ENCODE data around the gene AJUBA. TPM values are rescaled to one million over a fixed set of nuclear protein-coding genes. Genes with fewer than 3 reads are reported as not detected.
"Not testable (repeated sequence)": the region's sequence is repeated elsewhere in the genome, so short reads cannot be mapped to it uniquely, and the experiment has no call there.

AJUBA gene
- total RNA-seq, 1 donor from 2014 or later = 87.2 TPM

- peaks cover 3% of the 10 kb centered on the region for H3K36me3 ChIP-seq (ENCODE audit: control insufficient read depth, insufficient read depth, low read length)
These were observed 11.2 kb downstream of the AJUBA start for GRCh38 chr14:22971152-22971551.

GRCh38 chr14:22966783-22967269, 15.5 kb downstream of the AJUBA start:
- DNase-seq (ENCODE audit: low read depth) = no peak
- Histone ChIP-seq H3K4me3 (ENCODE audit: low read depth, low read length) (no peak overlapping the region), H3K27me3 (ENCODE audit: control insufficient read depth, insufficient read depth, low read length) (no peaks in the 10 kb centered on the region), H3K36me3 (ENCODE audit: control insufficient read depth, insufficient read depth, low read length) (no peaks in the 10 kb centered on the region)
- TF ChIP-seq, protein P1, sequence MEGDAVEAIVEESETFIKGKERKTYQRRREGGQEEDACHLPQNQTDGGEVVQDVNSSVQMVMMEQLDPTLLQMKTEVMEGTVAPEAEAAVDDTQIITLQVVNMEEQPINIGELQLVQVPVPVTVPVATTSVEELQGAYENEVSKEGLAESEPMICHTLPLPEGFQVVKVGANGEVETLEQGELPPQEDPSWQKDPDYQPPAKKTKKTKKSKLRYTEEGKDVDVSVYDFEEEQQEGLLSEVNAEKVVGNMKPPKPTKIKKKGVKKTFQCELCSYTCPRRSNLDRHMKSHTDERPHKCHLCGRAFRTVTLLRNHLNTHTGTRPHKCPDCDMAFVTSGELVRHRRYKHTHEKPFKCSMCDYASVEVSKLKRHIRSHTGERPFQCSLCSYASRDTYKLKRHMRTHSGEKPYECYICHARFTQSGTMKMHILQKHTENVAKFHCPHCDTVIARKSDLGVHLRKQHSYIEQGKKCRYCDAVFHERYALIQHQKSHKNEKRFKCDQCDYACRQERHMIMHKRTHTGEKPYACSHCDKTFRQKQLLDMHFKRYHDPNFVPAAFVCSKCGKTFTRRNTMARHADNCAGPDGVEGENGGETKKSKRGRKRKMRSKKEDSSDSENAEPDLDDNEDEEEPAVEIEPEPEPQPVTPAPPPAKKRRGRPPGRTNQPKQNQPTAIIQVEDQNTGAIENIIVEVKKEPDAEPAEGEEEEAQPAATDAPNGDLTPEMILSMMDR (IDR thresholded peaks at IDR 0.05; ENCODE audit: insufficient read depth, low read length, poor library complexity, severe bottlenecking) = no peak

More at GRCh38 chr14:22971152-22971551, 11.2 kb downstream of the AJUBA start:
- Histone ChIP-seq H3K4me3 (ENCODE audit: low read depth, low read length) (no peak overlapping the region), H3K27me3 (ENCODE audit: control insufficient read depth, insufficient read depth, low read length) (no peaks in the 10 kb centered on the region)
- TF ChIP-seq, protein P1 (IDR thresholded peaks at IDR 0.05; ENCODE audit: insufficient read depth, low read length, poor library complexity, severe bottlenecking) = no peak
- no peak for DNase-seq (ENCODE audit: low read depth)

DNA sequence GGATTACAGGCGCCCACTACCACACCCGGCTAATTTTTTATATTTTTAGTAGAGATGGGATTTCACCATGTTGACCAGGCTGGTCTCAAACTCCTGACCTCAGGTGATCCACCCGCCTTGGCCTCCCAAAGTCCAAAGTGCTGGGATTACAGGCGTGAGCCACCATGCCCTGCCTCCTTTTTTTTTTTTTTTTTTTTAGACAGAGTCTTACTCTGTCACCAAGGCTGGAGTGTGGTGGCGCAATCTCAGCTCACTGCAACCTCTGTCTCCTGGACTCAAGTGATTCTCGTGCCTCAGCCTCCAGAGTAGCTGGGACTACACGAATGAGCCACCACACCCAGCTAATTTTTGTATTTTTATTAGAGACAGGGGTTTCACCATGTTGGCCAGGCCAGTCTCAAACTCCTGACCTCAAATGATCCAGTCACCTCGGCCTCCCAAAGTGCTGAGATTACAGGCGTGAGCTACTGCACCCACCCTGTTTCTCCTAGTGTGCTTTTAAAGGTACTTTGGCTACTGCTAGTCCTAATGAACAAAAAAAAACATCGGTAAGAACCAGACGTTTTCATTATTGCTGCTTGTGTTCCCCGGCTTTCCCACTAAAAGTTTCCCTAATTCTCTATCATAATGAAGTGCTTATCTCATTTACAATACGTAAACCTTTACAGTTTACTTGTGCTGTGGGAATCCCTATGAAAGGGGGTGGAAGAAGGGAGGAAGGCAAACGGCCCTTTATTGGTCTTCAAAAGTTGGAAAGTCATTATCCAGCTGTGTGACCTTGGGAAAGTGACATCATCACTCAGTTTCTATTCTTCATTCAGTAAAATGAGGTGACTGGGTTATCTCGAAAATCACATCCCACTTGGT, 16.2 kb downstream of the AJUBA start:
- H3K4me3 ChIP-seq (ENCODE audit: low read depth, low read length); H3K36me3 ChIP-seq (ENCODE audit: control insufficient read depth, insufficient read depth, low read length); DNase-seq (ENCODE audit: low read depth): not testable (repeated sequence)

GRCh38 chr14:22962061-22962676, 20.2 kb downstream of the AJUBA start:
- no peaks in the 10 kb centered on the region for H3K27me3 ChIP-seq (ENCODE audit: control insufficient read depth, insufficient read depth, low read length)
- TF ChIP-seq, protein P1 (IDR thresholded peaks at IDR 0.05; ENCODE audit: insufficient read depth, low read length, poor library complexity, severe bottlenecking) = no peak
- DNase-seq (ENCODE audit: low read depth) = no peak
- no peaks in the 10 kb centered on the region for H3K36me3 ChIP-seq (ENCODE audit: control insufficient read depth, insufficient read depth, low read length)
- no peak overlapping the region for H3K4me3 ChIP-seq (ENCODE audit: low read depth, low read length)

More for the DNA sequence above, 16.2 kb downstream of the AJUBA start:
- H3K27me3 ChIP-seq (ENCODE audit: control insufficient read depth, insufficient read depth, low read length) = not testable (repeated sequence)

- Histone ChIP-seq H3K4me3 (ENCODE audit: low read depth, low read length) (peak overlapping the region; percentile 60), H3K36me3 (ENCODE audit: control insufficient read depth, insufficient read depth, low read length) (no peaks in the 10 kb centered on the region), H3K27me3 (ENCODE audit: control insufficient read depth, insufficient read depth, low read length) (no peaks in the 10 kb centered on the region)
- DNase-seq (ENCODE audit: low read depth) = no peak
- TF ChIP-seq, protein P1 (IDR thresholded peaks at IDR 0.05; ENCODE audit: insufficient read depth, low read length, poor library complexity, severe bottlenecking) = no peak
These were observed 26.4 kb downstream of the AJUBA start for GRCh38 chr14:22955702-22956569.
